Glutamatergic neuron (in vitro differentiated cells): ENCODE measurements around the gene GTSE1. TPM values are rescaled to one million over a fixed set of nuclear protein-coding genes. Genes with fewer than 3 reads are reported as not detected.
A peak's percentile ranks its signal among the peaks of the same experiment; 100 is the strongest.

Experiments
- DNase-seq: peaks from one replicate; pipeline ENCODE4 v3.0.0; 2022
- H3K27ac Mint-ChIP-seq: one replicate; pipeline ENCODE4 v1.8.0; 2020; ENCODE audit warnings: mild to moderate bottlenecking, mixed read lengths, inconsistent platforms; ENCODE audit not compliant: unreplicated experiment
- H3K27me3 Mint-ChIP-seq: one replicate; pipeline ENCODE4 v1.8.0; 2020; ENCODE audit warnings: mild to moderate bottlenecking, moderate library complexity, mixed read lengths, inconsistent platforms; ENCODE audit not compliant: unreplicated experiment
- H3K36me3 Mint-ChIP-seq: one replicate; pipeline ENCODE4 v1.8.0; 2020; ENCODE audit warnings: mild to moderate bottlenecking, mixed read lengths, inconsistent platforms; ENCODE audit not compliant: unreplicated experiment
- H3K4me1 Mint-ChIP-seq: one replicate; pipeline ENCODE4 v1.8.0; 2020; ENCODE audit warnings: mild to moderate bottlenecking, low read depth, mixed read lengths, inconsistent platforms; ENCODE audit not compliant: unreplicated experiment
- H3K4me3 Mint-ChIP-seq: one replicate; pipeline ENCODE4 v1.8.0; 2020; ENCODE audit warnings: mild to moderate bottlenecking, mixed read lengths, inconsistent platforms; ENCODE audit not compliant: unreplicated experiment
- H3K9me3 Mint-ChIP-seq: one replicate; pipeline ENCODE4 v1.8.0; 2020; ENCODE audit warnings: mild to moderate bottlenecking, moderate library complexity, mixed read lengths, inconsistent platforms; ENCODE audit not compliant: unreplicated experiment
- total RNA-seq: library from RNA; stranded (reverse); fragmentation: NEBNext Ultra II Directional; extraction: Animal tissue kit (Norgen Biotek cat#: 25700); gene quantifications from one replicate; pipeline ENCODE4 v1.2.1, GENCODE V29; 2021; ENCODE audit not compliant: unreplicated experiment
- TF ChIP-seq, protein P1 (sequence below): fragments of 200-600 bp; sonication (generic); IDR thresholded peaks from one replicate; pipeline ENCODE4 v1.5.0; 2021; ENCODE audit not compliant: partially characterized antibody, unreplicated experiment

GTSE1 gene
- total RNA-seq, 1 donor from 2014 or later = 7.5 TPM

DNA sequence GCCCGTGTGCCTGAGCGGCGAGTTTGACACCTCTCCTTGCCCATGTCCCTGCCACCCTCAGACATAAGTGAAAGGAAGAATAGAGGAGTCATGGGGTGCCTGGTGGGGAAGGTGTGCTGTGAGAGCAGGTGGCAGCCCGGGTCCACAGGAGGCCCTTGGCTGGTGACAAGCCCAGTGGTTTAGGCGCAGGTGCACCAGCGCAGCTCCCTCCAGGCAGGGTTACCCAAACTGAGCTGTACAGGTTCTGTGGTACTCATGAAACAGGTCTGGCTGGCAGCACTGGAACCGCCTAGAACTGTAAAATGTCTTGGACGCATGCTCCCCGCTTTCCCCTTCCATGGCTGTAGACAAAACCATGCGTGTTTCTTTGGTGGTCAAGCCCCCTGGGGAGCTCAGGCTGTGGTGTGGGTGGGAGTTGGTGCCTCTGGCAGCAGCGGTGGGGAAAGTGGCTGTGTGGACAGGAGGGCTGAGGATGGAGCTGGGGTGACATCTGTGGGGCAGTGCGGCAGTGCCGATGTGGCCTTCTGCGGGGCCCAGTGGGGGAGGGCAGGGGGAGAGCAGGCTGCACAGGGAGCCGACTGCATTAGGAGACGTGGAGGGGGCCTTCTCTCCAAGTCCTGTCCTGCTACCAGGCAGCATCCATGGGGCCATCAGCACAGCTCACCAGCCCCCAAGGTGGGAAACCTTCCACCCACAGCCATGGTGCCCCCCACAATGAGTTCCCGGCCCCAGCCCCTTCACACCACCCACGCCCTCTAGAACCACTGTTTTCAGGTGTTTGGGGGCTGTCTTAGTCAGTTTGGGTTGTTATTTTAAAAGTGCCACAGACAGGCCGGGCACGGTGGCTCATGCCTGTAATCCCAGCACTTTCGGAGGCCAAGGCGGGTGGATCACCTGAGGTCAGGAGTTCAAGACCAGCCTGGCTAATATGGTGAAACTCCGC, 5.6 kb upstream of the GTSE1 start:
- H3K9me3 Mint-ChIP-seq = peaks cover 12% of the 10 kb centered on the region
- no peak for DNase-seq
- no peaks in the 10 kb centered on the region for H3K36me3 Mint-ChIP-seq
- no peak overlapping the region for H3K4me3 Mint-ChIP-seq
- TF ChIP-seq, protein P1, sequence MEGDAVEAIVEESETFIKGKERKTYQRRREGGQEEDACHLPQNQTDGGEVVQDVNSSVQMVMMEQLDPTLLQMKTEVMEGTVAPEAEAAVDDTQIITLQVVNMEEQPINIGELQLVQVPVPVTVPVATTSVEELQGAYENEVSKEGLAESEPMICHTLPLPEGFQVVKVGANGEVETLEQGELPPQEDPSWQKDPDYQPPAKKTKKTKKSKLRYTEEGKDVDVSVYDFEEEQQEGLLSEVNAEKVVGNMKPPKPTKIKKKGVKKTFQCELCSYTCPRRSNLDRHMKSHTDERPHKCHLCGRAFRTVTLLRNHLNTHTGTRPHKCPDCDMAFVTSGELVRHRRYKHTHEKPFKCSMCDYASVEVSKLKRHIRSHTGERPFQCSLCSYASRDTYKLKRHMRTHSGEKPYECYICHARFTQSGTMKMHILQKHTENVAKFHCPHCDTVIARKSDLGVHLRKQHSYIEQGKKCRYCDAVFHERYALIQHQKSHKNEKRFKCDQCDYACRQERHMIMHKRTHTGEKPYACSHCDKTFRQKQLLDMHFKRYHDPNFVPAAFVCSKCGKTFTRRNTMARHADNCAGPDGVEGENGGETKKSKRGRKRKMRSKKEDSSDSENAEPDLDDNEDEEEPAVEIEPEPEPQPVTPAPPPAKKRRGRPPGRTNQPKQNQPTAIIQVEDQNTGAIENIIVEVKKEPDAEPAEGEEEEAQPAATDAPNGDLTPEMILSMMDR = no peak
- peaks cover 15% of the 10 kb centered on the region for H3K4me1 Mint-ChIP-seq
- H3K27me3 Mint-ChIP-seq = no peaks in the 10 kb centered on the region
- H3K27ac Mint-ChIP-seq = no peak overlapping the region

DNA sequence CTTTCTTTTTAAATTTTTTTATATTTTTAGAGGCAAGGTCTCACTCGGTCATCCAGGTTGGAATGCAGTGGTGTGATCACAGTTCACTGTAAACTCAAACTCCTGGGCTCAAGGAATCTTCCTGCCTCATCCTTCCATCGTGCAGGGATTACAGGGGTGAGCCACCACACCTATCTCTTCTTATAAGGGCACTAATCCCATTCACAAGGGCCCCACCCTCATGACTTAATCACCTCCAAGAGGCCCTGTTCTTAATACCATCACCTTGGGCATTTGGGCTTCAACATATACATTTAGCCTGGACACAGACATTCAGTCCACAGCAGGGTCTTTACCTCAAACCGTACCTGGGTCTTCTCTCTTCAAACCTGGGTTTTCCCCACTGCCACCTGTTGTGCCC, 4.5 kb upstream of the GTSE1 start:
- Mint-ChIP-seq H3K4me3 (no peak overlapping the region), H3K4me1 (peaks cover 15% of the 10 kb centered on the region), H3K9me3 (peaks cover 15% of the 10 kb centered on the region), H3K27me3 (no peaks in the 10 kb centered on the region), H3K27ac (no peak overlapping the region), H3K36me3 (no peaks in the 10 kb centered on the region)
- TF ChIP-seq, protein P1 = no peak
- DNase-seq = no peak

DNA sequence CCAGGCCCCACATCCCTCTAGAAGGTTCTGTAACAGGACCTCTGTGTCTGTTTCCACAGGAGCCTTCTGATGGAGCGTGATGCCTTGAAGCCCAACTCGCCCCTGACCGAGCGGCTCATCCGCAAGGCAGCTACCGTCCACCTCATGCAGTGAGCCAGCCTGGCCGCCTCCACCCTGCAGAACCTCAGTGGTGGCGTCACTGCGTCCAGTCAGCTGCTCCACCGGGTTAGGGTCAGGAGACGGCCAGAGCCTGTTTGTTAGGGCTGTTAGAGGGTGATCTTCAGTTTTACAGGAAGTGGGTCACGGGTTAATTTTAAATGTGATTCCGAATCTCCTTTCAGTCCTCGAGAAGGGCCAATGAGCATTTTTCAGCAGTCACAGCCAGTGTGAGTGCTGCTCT, 3.9 kb upstream of the GTSE1 start:
- Mint-ChIP-seq H3K27ac (no peak overlapping the region), H3K27me3 (no peaks in the 10 kb centered on the region), H3K36me3 (no peaks in the 10 kb centered on the region), H3K4me1 (peaks cover 19% of the 10 kb centered on the region), H3K9me3 (peaks cover 14% of the 10 kb centered on the region), H3K4me3 (no peak overlapping the region)
- TF ChIP-seq, protein P1 = no peak
- no peak for DNase-seq

DNA sequence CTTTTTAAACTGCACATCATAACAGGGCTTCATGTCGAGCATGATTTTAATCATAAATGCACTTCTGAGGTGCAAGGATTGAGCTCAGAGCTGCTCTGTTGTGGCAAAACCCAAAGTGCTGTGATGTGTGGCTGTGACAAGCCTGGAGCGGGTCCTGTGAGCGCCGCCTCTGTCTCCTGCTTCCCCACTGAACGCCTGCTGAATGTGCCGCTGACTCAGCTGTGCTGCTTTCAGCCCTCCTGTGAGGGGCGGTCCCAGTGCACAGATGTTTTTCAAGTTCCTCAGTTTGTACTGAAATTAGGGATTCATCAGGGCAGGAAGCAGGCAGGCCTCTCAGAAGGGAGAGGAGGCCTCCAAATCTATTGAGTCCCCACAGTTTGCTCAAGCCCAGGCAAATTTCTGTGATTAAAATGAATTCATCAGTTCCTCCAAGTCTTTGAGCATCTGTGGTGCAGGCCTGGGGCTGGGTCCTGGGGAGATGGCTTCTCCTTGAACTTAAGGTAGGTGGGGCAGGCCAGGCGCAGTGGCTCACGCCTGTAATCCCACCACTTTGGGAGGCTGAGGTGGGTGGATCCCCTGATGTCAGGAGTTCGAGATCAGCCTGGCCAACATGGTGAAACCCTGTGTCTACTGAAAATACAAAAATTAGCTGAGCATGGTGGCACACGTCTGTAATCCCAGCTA, 3.0 kb upstream of the GTSE1 start:
- peaks cover under 1% of the 10 kb centered on the region for H3K27me3 Mint-ChIP-seq
- H3K4me1 Mint-ChIP-seq = peaks cover 19% of the 10 kb centered on the region
- H3K27ac Mint-ChIP-seq = peak overlapping the region; percentile 68
- H3K4me3 Mint-ChIP-seq = peak overlapping the region; percentile 25
- no peaks in the 10 kb centered on the region for H3K36me3 Mint-ChIP-seq
- TF ChIP-seq, protein P1 = no peak
- H3K9me3 Mint-ChIP-seq = peaks cover 14% of the 10 kb centered on the region
- DNase-seq = peak; percentile 50
